HT-29 (cell line): Measurements from ENCODE around the gene HNMT. TPM values are rescaled to one million over a fixed set of nuclear protein-coding genes. Genes with fewer than 3 reads are reported as not detected.
"Not testable (repeated sequence)": the region's sequence is repeated elsewhere in the genome, so short reads cannot be mapped to it uniquely, and the experiment has no call there.

Experiments
- DNase-seq: peaks from one replicate; pipeline ENCODE4 v3.0.0-alpha.2; 2015; ENCODE audit warnings: low spot score
- total RNA-seq: library from RNA; depleted of rRNA; stranded (reverse); fragments of >200 nt; shearing (Covaris generic); gene quantifications from 2 replicates; pipeline ENCODE4 v1.2.3, GENCODE V29; 2014

Gene HNMT
- total RNA-seq, 1 experiment from 2014 or later, result 18.8 TPM

DNA sequence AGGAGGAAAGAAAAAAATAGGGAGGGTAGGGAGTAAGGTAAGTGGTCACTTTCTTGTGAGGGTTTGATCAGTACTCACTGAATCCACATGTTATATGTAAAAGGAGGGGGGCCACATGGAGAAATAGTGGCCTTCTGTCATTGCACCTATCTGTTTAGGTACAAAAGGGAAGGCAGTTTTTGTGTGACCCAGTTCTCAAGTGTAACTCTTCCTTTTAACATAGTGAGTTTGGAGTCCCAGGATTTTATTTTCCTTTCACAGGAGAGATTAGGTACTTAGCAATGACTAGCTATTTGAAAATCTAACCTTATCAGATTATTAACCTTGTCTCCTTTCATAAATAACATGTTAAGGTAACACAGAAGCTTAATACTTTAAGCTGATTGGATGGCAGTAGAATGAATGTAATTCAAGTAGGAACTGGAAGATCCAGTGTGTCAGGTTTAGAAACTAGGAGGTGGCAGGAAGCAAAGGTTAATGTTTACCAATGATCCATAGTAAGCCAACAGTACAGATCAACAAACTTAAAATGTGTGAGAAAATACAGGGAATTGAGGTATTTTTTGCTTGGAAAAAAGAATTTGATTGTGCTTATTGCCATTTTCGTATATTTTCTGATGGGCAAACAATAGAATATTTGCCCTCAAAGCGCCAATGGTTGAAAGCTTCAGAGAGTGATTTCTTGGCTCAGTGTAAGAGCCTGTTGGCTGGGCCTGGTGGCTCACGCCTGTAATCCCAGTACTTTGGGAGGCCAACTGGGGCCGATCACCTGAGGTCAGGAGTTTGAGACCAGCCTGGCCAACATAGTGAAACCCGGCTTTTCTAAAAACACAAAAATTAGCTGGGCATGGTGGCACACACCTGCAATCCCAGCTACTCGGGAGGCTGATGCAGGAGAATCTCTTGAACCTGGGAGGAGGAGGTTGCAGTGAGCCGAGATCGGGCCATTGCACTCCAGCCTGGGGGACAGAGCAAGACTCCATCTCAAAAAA lies 11.3 kb downstream of the HNMT start:
- DNase-seq, result peak; percentile 95

DNA sequence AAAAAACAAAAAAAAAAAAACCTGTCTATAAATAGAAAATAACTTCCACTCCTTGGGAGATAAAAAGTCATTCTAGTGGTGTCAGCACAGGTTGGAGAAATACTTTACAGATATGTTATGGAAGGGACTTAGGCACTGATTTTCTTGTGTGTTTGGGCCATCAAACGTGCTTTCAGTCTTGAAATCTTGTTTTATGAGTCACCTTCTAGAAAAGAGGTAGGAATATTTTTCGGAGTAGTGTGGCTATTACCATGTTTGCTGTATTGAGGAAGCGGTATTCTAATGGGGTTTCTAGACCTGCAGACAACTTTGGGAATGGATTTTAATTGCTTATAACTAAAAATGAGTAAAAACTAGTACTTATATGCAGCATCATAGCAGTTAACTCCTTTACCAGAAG lies 12.0 kb downstream of the HNMT start:
- DNase-seq, result no peak

DNA sequence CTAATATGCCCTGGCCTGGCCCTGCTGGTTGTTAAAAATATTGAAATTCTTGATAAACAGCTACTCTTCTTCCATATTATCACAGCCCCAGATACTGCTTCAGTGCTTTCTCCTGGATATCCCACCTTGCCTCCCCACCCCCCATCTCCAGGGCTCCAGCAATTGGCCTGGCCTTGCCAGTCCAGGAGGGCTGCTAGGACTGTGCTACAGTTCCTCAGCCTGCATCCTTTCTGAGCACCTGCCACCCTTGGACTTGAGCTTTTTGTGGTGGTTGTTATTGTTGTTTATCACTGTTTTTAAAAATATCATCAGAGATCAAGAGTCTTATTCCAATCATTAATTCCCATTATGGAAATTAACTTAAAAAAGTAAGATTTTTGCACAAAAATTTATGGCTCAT lies 13.5 kb downstream of the HNMT start:
- DNase-seq, result no peak

DNA sequence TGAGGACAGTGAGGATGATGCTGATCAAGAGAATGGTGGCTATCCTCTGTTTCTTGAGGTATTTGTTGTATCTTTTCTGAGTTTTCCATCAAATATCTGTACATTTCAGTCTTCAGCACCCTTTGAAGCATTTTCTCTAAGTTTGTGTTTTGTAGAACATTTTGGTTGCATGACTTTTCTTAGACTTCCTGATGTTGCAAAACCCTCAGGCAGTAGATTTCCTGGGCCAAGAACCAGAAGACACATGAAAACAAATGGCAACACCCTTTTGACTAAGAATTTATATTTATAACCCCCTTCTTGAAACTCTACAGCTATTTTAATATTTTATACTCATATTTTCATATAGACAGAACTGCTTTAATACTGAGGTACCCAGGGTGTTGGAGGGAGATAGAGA lies 16.2 kb downstream of the HNMT start:
- DNase-seq, result no peak

DNA sequence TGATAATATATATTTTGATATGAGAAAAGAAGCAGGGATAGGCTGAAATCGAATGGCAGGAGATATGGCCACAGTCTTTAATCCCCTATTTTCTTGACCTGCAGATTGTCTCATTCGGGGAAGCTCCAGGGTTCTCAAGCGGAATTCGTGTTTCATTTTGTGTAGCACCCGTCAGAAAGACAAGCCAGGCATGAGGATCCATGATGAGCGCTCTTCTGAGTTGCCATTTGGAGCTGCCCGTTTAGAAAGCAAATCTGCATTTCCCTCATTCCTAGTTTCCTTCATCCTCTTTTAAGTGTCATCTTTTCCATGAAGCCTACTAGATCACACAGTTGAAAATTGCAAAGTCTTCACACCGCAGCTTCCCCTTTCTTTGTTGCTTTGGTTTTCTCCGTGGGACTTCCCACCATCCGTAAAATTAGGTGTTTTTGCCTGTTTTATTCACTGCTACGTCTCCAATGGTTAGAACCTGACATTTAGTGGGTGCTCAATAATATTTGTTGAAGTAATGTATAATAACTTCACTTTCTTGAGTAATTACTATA lies 16.9 kb downstream of the HNMT start:
- DNase-seq, result no peak

DNA sequence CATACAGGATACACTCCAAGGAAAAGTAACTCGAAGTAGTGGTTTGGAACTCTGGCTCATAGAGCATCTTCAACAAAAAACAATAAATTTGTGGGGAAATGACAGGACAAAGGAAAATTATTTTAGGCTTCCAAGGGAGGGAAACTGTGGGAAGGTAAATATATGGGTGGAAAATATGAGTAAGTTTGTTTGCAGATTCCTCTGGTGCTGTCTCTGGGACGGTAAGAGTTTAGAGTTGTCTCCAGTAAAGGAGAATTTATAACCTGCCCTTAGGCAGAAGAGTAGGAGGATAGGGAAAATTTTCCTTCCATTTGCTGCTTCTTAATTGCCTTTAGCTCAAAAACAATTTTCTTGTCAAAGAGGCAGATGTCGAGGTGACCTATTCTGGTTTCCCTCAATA lies 19.3 kb downstream of the HNMT start:
- DNase-seq, result no peak

DNA sequence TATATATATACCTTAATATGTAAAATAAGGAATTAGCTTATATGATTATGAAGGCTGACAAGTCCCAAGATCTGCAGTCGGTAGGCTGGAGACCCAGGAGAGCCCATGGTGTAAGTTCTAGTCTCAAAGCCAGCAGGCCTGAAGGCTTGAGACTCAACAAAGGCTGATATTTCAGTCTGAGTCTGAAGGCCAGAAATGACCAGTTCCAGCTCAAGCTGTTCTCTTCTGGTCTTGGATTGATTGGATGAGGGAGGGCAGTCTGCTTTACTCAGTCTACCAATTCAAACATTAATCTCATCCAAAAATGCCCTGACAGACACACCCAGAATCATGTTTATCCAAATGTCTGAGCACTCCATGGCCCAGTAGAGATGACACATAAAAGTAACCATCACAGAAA lies 22.0 kb downstream of the HNMT start:
- DNase-seq, result no peak

DNA sequence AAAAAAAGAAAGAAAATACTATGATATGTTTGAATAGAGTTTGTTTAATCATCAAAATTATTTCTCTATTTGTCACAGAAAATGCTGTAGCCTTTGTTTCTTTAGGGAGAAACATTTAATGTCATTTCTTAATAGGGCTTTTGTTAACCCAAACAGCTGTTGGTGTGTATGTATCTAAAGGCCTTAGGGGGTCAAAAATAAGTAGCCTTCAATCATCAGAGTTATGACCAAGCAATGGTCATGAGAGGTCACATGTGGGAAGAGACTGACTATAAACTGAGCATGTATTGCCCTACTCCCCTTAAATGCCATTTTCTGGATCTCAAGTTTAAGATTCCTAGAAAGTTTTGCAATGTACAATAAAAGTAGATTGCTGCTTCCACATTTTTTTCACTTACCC lies 22.7 kb downstream of the HNMT start:
- DNase-seq, result no peak

DNA sequence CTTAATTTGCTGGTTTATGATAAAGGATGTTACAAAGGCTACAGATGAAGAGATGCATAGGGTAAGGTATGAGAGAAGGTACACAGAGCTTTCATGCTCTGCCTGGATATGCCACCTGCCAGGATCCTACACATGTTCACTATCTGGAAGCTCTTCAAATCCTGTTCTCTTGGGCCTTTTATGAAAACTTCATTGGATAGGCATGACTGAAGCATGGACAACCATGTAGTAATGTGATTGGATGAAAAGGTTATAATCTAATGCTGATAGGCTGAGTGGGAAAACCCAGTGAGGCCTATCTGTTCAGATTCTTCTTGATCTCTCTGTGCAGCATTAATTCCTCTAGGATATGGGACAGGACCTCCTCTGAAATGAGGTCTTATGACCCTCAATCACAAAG lies 26.8 kb downstream of the HNMT start:
- no peak for DNase-seq

DNA sequence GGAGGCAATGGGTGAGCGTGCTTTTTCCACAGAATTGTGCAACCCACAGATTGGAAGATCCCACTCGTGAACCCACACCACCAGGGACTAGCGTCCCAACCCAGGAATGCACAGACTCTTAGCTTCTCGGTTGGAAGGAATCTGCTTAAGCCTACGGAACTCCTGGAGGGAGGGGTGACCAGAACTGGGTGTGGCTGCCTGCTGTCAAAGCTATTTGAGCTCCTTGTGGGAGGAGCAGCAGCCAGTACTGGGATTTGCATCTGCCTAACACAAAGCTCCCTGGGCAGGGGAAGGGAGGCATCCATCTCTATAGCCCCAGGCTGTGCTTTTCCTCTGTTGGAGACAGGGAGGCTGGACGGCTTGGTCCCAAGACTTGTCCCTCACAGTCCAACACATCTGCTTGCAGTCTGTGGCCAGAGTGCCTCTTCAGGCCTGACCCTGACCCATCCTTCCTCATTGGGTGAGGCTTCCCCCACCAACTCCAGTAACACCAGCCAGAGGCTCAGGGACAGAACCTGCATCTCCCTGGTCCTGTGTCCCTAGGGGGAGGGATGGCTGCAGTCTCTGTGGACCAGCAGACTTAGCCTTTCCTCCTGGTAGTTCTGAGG lies 27.9 kb downstream of the HNMT start:
- DNase-seq, result no peak

DNA sequence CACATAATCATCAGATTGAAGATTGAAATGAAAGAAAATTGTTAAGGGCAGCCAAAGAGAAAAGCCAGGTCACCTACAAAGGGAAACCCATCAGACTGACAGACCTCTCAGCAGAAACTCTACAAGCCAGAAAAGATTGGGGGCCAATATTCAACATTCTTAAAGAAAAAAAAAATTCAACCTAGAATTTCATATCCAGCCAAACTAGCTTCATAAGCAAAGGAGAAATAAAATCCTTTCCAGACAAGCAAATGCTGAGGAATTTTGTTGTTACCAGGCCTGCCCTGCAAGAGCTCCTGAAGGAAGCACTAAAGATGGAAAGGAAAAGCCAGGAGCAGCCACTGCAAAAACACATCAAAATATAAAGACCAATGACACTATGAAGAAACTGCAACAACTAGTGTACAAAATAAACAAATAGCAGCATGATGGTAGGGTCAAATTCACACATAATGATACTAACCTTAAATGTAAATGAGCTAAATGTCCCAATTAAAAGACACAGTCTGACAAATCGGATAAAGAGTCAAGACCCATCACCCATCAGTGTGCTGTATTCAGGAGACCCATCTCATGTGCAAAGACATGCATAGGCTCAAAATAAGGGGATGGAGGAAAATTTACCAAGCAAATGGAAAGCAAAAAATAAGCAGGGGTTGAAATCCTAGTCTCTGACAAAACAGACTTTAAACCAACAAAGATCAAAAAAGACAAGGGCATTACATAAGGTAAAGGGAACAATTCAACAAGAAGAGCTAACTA lies 29.6 kb downstream of the HNMT start:
- not testable (repeated sequence) for DNase-seq

DNA sequence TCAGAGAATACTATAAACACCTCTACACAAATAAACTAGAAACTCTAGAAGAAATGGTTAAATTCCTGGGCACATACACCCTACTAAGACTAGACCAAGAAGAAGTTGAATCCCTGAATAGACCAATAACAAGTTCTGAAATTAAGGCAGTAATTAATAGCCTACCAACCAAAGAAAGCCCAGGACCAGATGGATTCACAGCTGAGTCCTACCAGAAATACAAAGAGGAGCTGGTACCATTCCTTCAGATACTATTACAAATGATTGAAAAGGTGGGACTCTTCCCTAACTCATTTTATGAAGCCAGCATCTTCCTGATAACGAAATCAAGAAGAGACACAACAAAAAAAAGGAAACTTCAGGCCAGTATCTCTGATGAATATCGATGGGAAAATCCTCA lies 31.1 kb downstream of the HNMT start:
- not testable (repeated sequence) for DNase-seq

DNA sequence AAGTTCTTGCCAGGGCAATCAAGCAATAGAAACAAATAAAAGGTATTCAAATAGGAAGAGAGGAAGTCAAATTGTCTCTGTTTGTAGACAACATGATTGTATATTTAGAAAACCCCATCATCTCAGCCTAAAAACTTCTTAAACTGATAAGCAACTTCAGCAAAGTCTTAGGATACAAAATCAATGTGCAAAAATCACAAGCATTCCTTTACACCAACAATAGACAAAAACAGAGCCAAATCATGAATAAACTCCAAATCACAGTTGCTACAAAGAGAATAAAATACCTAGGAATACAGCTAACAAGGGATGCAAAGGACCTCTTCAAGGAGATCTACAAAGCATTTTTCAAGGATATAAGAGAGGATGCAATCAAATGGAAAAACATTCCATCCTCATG lies 31.9 kb downstream of the HNMT start:
- not testable (repeated sequence) for DNase-seq

DNA sequence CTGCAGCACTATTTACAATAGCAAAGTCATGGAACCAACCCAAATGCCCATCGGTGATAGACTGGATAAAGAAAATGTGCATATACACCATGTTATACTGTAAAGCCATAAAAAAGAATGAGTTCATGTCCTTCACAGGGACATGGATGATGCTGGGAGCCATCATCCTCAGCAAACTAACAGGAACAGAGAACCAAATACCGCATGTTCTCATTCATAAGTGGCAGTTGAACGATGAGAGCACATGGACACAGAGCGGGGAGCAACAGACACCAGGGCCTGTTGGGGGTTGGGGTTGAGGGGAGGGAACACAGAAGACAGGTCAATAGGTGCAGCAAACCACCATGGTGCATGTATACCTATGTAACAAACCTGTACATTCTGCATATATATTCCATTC lies 33.5 kb downstream of the HNMT start:
- DNase-seq, result no peak

DNA sequence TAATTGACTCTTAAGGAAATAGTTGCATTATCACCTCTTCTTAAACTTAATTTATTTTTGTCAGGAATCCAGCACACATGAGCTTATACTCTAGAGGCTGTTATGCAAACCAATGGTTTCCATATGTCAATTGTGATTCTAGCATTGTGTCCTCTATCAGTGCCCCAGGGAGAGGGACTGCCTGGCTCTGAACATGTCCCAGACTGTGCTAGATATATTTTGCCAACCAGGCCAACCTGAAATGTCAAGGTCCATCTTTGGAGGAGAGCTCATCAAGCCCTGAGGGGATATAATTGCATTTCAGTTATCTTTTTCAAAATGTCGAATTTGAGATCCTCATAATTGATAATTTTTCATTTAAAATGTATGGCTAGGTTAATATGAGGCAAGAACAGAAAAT lies 34.2 kb downstream of the HNMT start:
- no peak for DNase-seq

DNA sequence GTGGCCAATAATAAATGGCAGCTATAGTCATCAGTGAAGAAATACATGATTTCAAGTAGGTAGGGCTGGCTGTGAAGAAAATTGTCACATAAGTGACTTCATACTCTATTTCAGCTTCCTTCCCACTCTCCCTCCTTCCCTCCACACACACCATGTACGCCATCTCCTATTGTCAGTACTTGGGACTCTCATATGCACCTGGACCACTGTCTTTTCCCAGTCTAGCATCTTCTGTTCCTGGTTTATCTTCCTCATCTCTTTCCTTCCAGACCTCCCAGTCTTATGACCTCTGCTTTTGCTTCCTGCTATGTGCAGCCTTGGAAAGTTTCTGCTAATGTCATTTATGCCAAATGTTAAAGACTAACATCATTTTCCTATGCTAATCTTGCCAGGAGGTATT lies 35.0 kb downstream of the HNMT start:
- no peak for DNase-seq

DNA sequence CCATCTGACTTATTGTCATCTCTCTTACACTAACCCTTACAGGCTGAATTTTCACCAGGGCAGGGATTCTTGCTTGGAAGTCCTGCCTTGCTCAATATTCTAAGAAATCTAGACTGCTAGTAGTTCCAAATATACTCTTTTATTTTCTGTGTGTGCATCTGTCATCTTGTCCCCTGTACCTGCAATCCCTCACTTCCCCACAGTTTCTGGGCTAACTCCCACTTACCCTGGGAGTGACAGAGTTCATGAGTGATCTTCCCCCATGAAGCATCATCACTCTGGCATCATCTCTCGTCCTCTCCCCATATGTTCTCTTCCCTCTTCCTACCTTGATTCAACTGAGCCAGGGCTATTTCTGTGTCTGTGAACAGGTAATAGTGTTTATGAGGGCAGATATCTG lies 35.7 kb downstream of the HNMT start:
- no peak for DNase-seq

DNA sequence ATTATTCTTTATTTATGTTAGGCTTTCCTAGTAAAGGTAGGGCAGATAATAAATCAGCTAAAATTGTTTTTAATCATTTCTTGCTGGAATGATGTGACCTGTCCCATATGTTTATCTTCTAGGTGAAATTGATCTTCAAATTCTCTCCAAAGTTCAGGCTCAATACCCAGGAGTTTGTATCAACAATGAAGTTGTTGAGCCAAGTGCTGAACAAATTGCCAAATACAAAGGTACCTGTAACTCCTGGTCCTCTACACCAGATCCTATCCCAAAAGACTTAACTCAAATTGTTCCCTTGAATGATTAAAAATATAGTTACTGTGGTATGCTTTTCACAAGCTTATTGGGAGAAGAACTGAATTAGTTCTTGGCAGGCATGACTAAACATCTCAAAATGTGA lies 36.5 kb downstream of the HNMT start:
- no peak for DNase-seq

DNA sequence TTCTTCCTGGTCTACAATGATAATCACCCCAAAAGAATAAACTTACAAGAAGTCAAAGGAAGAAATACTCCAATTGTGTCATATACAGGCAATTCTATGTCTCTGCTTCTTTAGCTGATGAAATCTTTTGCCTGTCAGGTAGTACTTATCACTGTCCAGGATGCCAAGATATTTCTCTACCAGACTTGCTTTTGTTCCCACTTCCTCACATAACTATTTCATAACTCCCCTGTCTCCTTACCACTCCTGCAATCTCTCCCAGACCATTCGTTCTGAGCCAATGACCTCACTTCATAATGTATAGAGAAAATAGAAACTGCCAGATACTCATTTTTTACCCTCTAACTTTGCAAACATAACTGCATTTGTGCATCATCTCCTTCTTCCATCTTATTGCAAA lies 39.1 kb downstream of the HNMT start:
- DNase-seq, result no peak

DNA sequence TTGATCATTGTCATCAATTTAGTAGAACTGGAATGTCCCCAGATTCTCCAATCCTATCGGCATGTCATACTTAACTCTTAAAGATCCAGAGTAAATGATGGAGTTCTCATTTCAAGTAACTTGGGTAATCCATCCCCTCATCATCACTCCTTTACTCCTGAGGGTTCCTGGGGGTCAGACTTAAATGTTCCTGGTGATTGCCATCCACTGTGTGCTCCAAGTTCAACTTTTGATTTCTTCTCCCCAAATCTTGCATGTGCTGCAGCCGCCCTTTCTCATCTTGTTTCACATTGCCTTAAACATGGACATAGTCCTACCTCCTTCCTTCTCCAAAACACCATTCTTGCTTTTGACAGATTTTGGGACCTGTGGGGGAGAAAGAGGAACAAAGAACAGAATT lies 43.2 kb downstream of the HNMT start:
- DNase-seq, result no peak

DNA sequence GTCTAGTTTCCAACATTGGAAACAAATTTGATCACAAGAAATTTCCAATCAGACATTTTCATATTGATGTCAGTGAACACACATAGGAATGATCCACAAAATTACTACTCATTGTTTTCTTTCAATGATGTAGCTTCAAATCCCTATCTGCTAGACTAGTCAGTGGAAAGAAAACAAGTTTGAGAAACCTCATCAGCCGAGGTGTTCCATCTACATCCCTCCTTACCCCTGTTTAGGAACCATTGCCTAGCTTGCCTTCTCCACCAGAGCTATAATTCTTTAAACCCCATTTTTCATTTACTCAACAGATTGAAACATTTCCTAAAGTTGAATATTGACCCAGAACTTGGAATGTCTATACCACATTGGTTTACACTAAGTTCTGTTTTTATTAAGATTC lies 45.3 kb downstream of the HNMT start:
- DNase-seq, result no peak

DNA sequence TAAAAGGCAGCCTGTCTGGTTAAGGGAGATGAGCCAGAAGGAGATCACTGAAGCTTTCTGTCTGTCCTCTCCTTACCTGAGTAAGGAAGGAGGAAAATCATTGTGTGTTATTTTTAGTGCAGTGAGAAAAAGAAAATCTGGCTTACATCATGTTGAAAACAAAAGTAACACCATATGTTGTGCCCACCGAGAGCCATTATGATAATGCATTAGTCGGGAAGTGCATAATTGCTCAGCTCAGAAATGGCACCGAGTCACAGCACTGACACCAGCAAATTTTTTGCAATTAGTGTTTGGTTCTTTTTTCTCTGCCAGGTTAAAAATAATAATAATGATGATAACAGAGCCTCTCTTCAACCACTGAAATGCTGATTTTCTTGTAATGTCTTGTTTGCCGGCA lies 46.6 kb downstream of the HNMT start:
- DNase-seq, result no peak
